CD4-positive, alpha-beta T cell (primary cell): ENCODE results near the gene TUBB1. TPM values are rescaled to one million over a fixed set of nuclear protein-coding genes. Genes with fewer than 3 reads are reported as not detected.

Experiments used
- ATAC-seq: fragments of 200-7000 bp; cut with Tn5 transposase; one replicate; pipeline ENCODE4 v1.10.0; 2022; ENCODE audit warnings: mild to moderate bottlenecking; ENCODE audit not compliant: poor library complexity
- CTCF ChIA-PET: fragments of 350-600 bp; sonication (Branson Sonifier 250); formaldehyde crosslinking; loops from one replicate; lab custom pipeline; 2021; ENCODE audit warnings: antibody characterized with exemption, inconsistent platforms; lab: Charles Lee
- POLR2A ChIA-PET: fragments of 350-600 bp; sonication (Branson Sonifier 250); formaldehyde crosslinking; loops from one replicate; lab custom pipeline; 2021; ENCODE audit warnings: antibody characterized with exemption, inconsistent platforms; lab: Charles Lee
- DNase-seq, 14 experiments: peaks; one replicate each; pipeline ENCODE4 v3.0.0-alpha.2; 2013 to 2020; ENCODE audit warnings: mixed read lengths in 2 of 14
- H3K27ac ChIP-seq, 2 donors: one replicate each; pipeline versions ENCODE4 v1.5.1 to v1.7.0; 2013; ENCODE audit warnings: low read length in 2 of 2, low read depth in 1 of 2, mild to moderate bottlenecking in 1 of 2
- H3K27me3 ChIP-seq, 2 experiments: 1 replicate in 1 of 2; 2 replicates in 1 of 2; pipeline versions ENCODE4 v1.6.1 to v1.7.0; 2013; ENCODE audit warnings: low read length in 2 of 2, control low read depth in 1 of 2, mild to moderate bottlenecking in 1 of 2, moderate library complexity in 1 of 2; ENCODE audit not compliant: insufficient read depth in 2 of 2, control insufficient read depth in 1 of 2
- H3K36me3 ChIP-seq: one replicate; pipeline ENCODE4 v1.6.1; 2013; ENCODE audit warnings: low read length, control low read depth; ENCODE audit not compliant: insufficient read depth
- H3K4me1 ChIP-seq: one replicate; pipeline ENCODE4 v1.6.1; 2013; ENCODE audit warnings: low read length, control low read depth; ENCODE audit not compliant: insufficient read depth
- H3K4me3 ChIP-seq: one replicate; pipeline ENCODE4 v1.5.1; 2013; ENCODE audit warnings: mild to moderate bottlenecking, low read length, moderate library complexity
- H3K9me3 ChIP-seq, 2 experiments: 1 replicate in 1 of 2; 2 replicates in 1 of 2; pipeline versions ENCODE4 v1.6.1 to v1.7.0; 2013; ENCODE audit warnings: low read length in 2 of 2, mild to moderate bottlenecking in 2 of 2, control low read depth in 1 of 2, moderate library complexity in 1 of 2; ENCODE audit not compliant: control insufficient read depth in 1 of 2, insufficient read depth in 1 of 2
- H3K27ac Mint-ChIP-seq: one replicate; pipeline ENCODE4 v1.8.0; 2020; ENCODE audit warnings: mixed read lengths
- H3K27me3 Mint-ChIP-seq: one replicate; pipeline ENCODE4 v1.8.0; 2021; ENCODE audit warnings: mixed read lengths
- H3K36me3 Mint-ChIP-seq: one replicate; pipeline ENCODE4 v1.8.0; 2021; ENCODE audit warnings: low read depth, mixed read lengths
- H3K4me1 Mint-ChIP-seq: one replicate; pipeline ENCODE4 v1.8.0; 2021; ENCODE audit warnings: low read depth, mixed read lengths
- H3K4me3 Mint-ChIP-seq: one replicate; pipeline ENCODE4 v1.8.0; 2020; ENCODE audit warnings: mild to moderate bottlenecking, mixed read lengths
- H3K9me3 Mint-ChIP-seq: one replicate; pipeline ENCODE4 v1.8.0; 2020; ENCODE audit warnings: mixed read lengths
- CTCF ChIP-seq: fragments of 200-600 bp; IDR thresholded peaks from one replicate; pipeline ENCODE4 v1.8.0; 2022; ENCODE audit warnings: antibody characterized with exemption, mild to moderate bottlenecking
- intact Hi-C, 2 experiments: fragments of 100-400 bp; cut with DNase I in 1 of 2; cut with micrococcal nuclease in 1 of 2; formaldehyde crosslinking; loops; one replicate each; pipeline versions ENCODE4 v1.15.1 to v1.9.0; 2023 to 2025; cut with DNase I, micrococcal nuclease
- total RNA-seq, 174 experiments: library from RNA in 2 of 174; stranded (reverse) in 2 of 174; gene quantifications; one replicate each; pipeline ENCODE4 v1.2.3 and lab custom pipeline; 2021 to 2026

Gene TUBB1
- total RNA-seq, 2 experiments from 2014 or later, result 0.11 to 0.17 TPM

- TF ChIP-seq CTCF, result no peak
These were observed 16.8 kb upstream of the TUBB1 start for GRCh38 chr20:59002388-59002787.

GRCh38 chr20:59002874-59003399, 16.3 kb upstream of the TUBB1 start:
- H3K9me3 ChIP-seq, result no peaks in the 10 kb centered on the region
- POLR2A ChIA-PET, result no interaction called here
- intact Hi-C loops, result no loop called here
- H3K27ac ChIP-seq, result no peak overlapping the region
- H3K27me3 ChIP-seq, result no peaks in the 10 kb centered on the region
- peak overlapping the region; percentile 76 for H3K27ac Mint-ChIP-seq
- no peaks in the 10 kb centered on the region for H3K36me3 ChIP-seq
- ATAC-seq (no peak), DNase-seq (no peak)
- peaks cover 5% of the 10 kb centered on the region for H3K36me3 Mint-ChIP-seq
- H3K27me3 Mint-ChIP-seq, result no peaks in the 10 kb centered on the region
- no peak for TF ChIP-seq CTCF
- peaks cover 37% of the 10 kb centered on the region for H3K4me1 Mint-ChIP-seq
- CTCF ChIA-PET, result no interaction called here
- H3K4me3 Mint-ChIP-seq, result no peak overlapping the region
- no peak overlapping the region for H3K4me3 ChIP-seq
- H3K4me1 ChIP-seq, result peaks cover 40% of the 10 kb centered on the region
- H3K9me3 Mint-ChIP-seq, result no peaks in the 10 kb centered on the region

More at GRCh38 chr20:59002388-59002787, 16.8 kb upstream of the TUBB1 start:
- Mint-ChIP-seq H3K36me3 (peaks cover 11% of the 10 kb centered on the region), H3K4me1 (peaks cover 37% of the 10 kb centered on the region), H3K9me3 (no peaks in the 10 kb centered on the region), H3K27me3 (no peaks in the 10 kb centered on the region), H3K4me3 (no peak overlapping the region), H3K27ac (no peak overlapping the region)
- H3K27me3 ChIP-seq, result no peaks in the 10 kb centered on the region
- peaks cover 34% of the 10 kb centered on the region for H3K4me1 ChIP-seq
- H3K27ac ChIP-seq, result no peak overlapping the region
- POLR2A ChIA-PET, result no interaction called here
- CTCF ChIA-PET, result no interaction called here
- H3K4me3 ChIP-seq, result no peak overlapping the region
- DNase-seq (no peak), ATAC-seq (no peak)
- no peaks in the 10 kb centered on the region for H3K9me3 ChIP-seq
- H3K36me3 ChIP-seq, result peaks cover 2% of the 10 kb centered on the region
- intact Hi-C loops, result no loop called here

- DNase-seq (no peak), ATAC-seq (no peak)
- peak overlapping the region; percentile 72 for H3K4me3 ChIP-seq
- peaks cover 45% of the 10 kb centered on the region for H3K4me1 ChIP-seq
- H3K36me3 ChIP-seq, result no peaks in the 10 kb centered on the region
- Mint-ChIP-seq H3K4me3 (peak overlapping the region; percentile 62), H3K27ac (peak overlapping the region; percentile 76), H3K9me3 (no peaks in the 10 kb centered on the region), H3K27me3 (no peaks in the 10 kb centered on the region), H3K36me3 (peaks cover 5% of the 10 kb centered on the region), H3K4me1 (peaks cover 37% of the 10 kb centered on the region)
- H3K27ac ChIP-seq, result peak overlapping the region in 1 of 2 donors; percentile 40
- ChIA-PET CTCF (no interaction called here), POLR2A (interaction anchor here (0.6 kb wide), 1 partner anchor 33 kb away, joined by 4 read pairs; no protein-coding TSS in a partner anchor)
- H3K27me3 ChIP-seq, result no peaks in the 10 kb centered on the region
- intact Hi-C loops, result no loop called here
- H3K9me3 ChIP-seq, result no peaks in the 10 kb centered on the region
- no peak for TF ChIP-seq CTCF
These were observed 15.3 kb upstream of the TUBB1 start for GRCh38 chr20:59003836-59004492.
